Ascending aorta (tissue), 2 donors: ENCODE data around the gene TSN. TPM values are rescaled to one million over a fixed set of nuclear protein-coding genes. Genes with fewer than 3 reads are reported as not detected.

Experiments used
- DNase-seq, 2 donors: peaks; one replicate each; pipeline ENCODE4 v3.0.0-alpha.2; 2019; ENCODE audit warnings: low spot score in 2 of 2
- H3K27ac ChIP-seq, 2 donors: fragments of 200-600 bp; sonication (generic); one replicate each; pipeline ENCODE4 v1.5.1; 2016 to 2017; ENCODE audit warnings: mild to moderate bottlenecking in 1 of 2
- H3K27me3 ChIP-seq: fragments of 200-600 bp; sonication (generic); one replicate; pipeline ENCODE4 v1.5.1; 2017
- H3K36me3 ChIP-seq, 2 donors: fragments of 200-600 bp; sonication (generic); one replicate each; pipeline ENCODE4 v1.5.1; 2016
- H3K4me1 ChIP-seq, 2 donors: fragments of 200-600 bp; sonication (generic); one replicate each; pipeline ENCODE4 v1.5.1; 2016 to 2017; ENCODE audit warnings: mild to moderate bottlenecking in 1 of 2
- H3K4me3 ChIP-seq, 2 donors: fragments of 200-600 bp; sonication (generic); one replicate each; pipeline ENCODE4 v1.5.1; 2016 to 2017; ENCODE audit warnings: mild to moderate bottlenecking in 1 of 2
- H3K9me3 ChIP-seq, 2 donors: fragments of 200-600 bp; sonication (generic); one replicate each; pipeline ENCODE4 v1.5.1; 2016
- intact Hi-C: fragments of 100-400 bp; cut with DNase I; formaldehyde crosslinking; loops from one replicate; pipeline ENCODE4 v1.15.1; 2023
- total RNA-seq: library from RNA; depleted of rRNA; stranded (reverse); fragments of >200 nt; gene quantifications from one replicate; pipeline ENCODE4 v1.1.0, GENCODE V29; 2016
- TF ChIP-seq, protein P1 (sequence below), 3 experiments: fragments of 200-600 bp in 2 of 3; fragments of 450-650 bp in 1 of 3; sonication (generic) in 2 of 3; IDR thresholded peaks; one replicate each; pipeline ENCODE4 v1.5.1; 2016 to 2019; ENCODE audit warnings: antibody characterized with exemption in 3 of 3, mild to moderate bottlenecking in 1 of 3, moderate library complexity in 1 of 3

Gene TSN
- total RNA-seq, 1 donor from 2014 or later, result 42.6 TPM

DNA sequence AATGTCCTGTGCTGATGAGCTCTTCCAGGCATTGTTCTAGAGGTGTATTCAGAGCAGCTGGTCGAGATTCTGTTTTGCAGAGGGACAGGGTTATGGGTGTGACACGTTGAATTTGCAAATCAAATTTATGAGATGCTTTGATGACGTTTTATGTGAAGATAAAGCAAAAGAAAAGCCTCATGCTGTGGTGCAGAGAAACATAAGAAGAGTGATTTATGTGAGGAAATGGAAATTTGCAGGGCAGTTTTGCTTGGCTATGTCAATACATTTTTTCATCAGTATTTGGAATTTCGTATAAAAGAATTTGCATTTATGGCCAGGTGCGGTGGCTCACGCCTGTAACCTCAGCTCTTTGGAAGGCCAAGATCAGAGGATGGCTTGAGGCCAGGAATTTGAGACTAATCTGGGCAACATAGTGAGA, 36.4 kb downstream of the TSN start:
- no peaks in the 10 kb centered on the region for H3K9me3 ChIP-seq
- no peak overlapping the region for H3K4me3 ChIP-seq
- no peak for DNase-seq
- H3K36me3 ChIP-seq, result no peaks in the 10 kb centered on the region
- TF ChIP-seq, protein P1, sequence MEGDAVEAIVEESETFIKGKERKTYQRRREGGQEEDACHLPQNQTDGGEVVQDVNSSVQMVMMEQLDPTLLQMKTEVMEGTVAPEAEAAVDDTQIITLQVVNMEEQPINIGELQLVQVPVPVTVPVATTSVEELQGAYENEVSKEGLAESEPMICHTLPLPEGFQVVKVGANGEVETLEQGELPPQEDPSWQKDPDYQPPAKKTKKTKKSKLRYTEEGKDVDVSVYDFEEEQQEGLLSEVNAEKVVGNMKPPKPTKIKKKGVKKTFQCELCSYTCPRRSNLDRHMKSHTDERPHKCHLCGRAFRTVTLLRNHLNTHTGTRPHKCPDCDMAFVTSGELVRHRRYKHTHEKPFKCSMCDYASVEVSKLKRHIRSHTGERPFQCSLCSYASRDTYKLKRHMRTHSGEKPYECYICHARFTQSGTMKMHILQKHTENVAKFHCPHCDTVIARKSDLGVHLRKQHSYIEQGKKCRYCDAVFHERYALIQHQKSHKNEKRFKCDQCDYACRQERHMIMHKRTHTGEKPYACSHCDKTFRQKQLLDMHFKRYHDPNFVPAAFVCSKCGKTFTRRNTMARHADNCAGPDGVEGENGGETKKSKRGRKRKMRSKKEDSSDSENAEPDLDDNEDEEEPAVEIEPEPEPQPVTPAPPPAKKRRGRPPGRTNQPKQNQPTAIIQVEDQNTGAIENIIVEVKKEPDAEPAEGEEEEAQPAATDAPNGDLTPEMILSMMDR (IDR thresholded peaks at IDR 0.05), result no peak
- intact Hi-C loops, result no loop called here
- H3K4me1 ChIP-seq, result no peaks in the 10 kb centered on the region
- no peaks in the 10 kb centered on the region for H3K27me3 ChIP-seq
- H3K27ac ChIP-seq, result no peak overlapping the region

DNA sequence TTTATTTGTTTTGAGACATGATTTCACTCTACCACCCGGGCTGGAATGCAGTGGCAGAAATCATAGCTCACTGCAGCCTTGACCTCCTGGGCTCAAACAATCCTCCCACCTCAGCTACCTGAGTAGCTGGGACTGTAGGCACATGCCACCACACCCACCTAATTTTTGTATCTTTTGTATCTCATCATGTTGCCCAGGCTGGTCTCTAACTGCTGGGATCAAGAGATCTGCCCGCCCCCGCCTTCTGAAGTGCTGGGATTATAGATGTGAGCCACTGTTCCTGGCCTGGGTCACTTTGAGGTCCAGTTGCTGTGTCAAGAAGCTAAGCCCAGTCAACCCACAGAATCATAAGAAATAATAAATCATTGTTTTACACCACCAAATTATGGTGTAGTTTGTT, 38.4 kb downstream of the TSN start:
- no peaks in the 10 kb centered on the region for H3K9me3 ChIP-seq
- DNase-seq, result no peak

DNA sequence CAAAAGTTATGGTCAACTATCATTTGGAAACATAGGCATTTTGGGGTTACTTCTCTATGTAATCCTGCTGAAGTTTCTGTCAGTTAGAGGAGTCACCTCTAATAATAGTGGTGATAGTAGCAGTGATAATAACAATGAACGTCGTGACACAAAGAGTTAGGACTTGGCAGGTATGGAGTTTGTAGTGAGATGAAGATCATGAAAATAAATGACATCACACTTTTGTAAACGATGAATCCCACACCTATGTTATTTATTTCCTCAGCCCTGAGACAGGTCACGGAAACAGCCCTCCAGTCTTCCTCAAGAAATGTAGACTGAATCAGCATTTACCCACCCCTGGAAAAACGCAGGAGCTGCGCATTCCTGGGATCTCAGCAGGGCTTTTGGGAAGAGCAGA, 38.8 kb downstream of the TSN start:
- no peaks in the 10 kb centered on the region for H3K4me1 ChIP-seq
- no peak overlapping the region for H3K4me3 ChIP-seq
- intact Hi-C loops, result no loop called here
- no peaks in the 10 kb centered on the region for H3K9me3 ChIP-seq
- no peaks in the 10 kb centered on the region for H3K36me3 ChIP-seq
- H3K27ac ChIP-seq, result no peak overlapping the region
- TF ChIP-seq, protein P1 (IDR thresholded peaks at IDR 0.05), result no peak
- DNase-seq, result no peak
- no peaks in the 10 kb centered on the region for H3K27me3 ChIP-seq

More for the DNA sequence above, 38.4 kb downstream of the TSN start:
- no peak overlapping the region for H3K27ac ChIP-seq
- no peaks in the 10 kb centered on the region for H3K27me3 ChIP-seq
- no peaks in the 10 kb centered on the region for H3K4me1 ChIP-seq
- no peak overlapping the region for H3K4me3 ChIP-seq
- no peaks in the 10 kb centered on the region for H3K36me3 ChIP-seq
- TF ChIP-seq, protein P1 (IDR thresholded peaks at IDR 0.05), result no peak
- intact Hi-C loops, result no loop called here

DNA sequence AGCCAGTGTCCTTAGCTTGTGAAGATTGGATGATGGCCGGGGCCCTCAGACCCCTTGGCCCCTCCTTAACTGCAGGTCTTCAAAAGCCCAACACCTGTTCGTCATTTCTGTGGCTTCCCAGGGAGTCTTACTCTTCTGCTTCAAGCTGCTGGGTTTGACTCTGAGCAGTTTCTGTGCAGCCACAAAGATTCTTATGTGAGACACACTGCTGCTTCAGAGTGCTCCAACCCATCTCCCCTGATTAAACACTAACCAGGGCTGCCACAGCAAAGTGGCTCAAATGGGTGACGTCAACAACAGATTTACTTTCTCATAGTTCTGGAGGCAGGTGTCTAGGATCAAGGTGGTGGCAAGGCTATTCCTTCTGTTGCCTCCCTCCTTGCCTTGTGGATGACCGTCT, 40.8 kb downstream of the TSN start:
- Histone ChIP-seq H3K36me3 (no peaks in the 10 kb centered on the region), H3K27ac (no peak overlapping the region), H3K4me3 (no peak overlapping the region), H3K4me1 (no peaks in the 10 kb centered on the region), H3K9me3 (peaks cover 0 to under 1% of the 10 kb centered on the region in 2 donors), H3K27me3 (no peaks in the 10 kb centered on the region)
- TF ChIP-seq, protein P1 (IDR thresholded peaks at IDR 0.05), result no peak
- intact Hi-C loops, result no loop called here
- no peak for DNase-seq

DNA sequence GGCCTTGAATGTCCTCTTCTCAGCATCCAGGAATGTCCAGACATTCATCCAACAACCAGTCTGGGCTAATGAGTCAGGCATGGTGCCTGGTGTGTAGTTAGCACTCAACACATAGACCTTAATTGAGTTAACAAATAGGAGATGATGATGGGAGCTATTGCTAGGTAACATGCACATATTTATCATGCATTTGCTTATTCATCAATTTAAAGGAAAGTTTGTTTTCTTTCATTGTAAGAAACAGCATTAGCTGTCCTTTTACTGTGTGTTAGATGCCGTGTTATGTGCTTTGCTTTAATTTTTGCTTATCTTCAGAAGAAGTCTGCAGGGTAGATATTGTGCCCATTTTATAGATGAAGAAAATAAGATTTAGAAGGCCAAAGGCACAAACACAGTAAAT, 43.2 kb downstream of the TSN start:
- no peak overlapping the region for H3K27ac ChIP-seq
- H3K27me3 ChIP-seq, result no peaks in the 10 kb centered on the region
- peaks cover 0 to 9% of the 10 kb centered on the region in 2 donors for H3K9me3 ChIP-seq
- no peak for DNase-seq
- no peaks in the 10 kb centered on the region for H3K4me1 ChIP-seq
- TF ChIP-seq, protein P1 (IDR thresholded peaks at IDR 0.05), result no peak
- H3K4me3 ChIP-seq, result no peak overlapping the region
- H3K36me3 ChIP-seq, result no peaks in the 10 kb centered on the region
- intact Hi-C loops, result no loop called here

DNA sequence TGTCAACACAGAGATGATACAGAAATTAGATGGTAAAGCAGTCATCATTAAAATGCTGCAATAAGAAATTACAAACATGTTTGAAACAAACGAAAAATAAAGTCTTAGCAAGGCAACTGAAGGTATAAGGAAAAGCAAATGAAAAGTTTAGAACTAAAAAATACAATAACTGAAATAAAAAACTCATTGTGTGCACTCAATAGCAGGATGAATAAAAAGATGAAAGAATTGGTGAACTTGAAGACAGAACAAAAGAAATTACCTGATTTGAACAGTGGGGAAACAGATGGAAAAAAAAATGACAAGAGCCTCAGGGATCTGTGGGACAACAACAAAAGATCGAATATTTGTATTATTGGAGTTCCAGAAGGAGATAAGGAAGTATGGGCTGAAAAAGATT, 46.5 kb downstream of the TSN start:
- TF ChIP-seq, protein P1 (IDR thresholded peaks at IDR 0.05), result no peak
- no peak overlapping the region for H3K27ac ChIP-seq
- no peaks in the 10 kb centered on the region for H3K4me1 ChIP-seq
- no peak overlapping the region for H3K4me3 ChIP-seq
- intact Hi-C loops, result no loop called here
- peaks cover 0 to 9% of the 10 kb centered on the region in 2 donors for H3K9me3 ChIP-seq
- no peak for DNase-seq
- H3K36me3 ChIP-seq, result no peaks in the 10 kb centered on the region
- H3K27me3 ChIP-seq, result no peaks in the 10 kb centered on the region
